ENCODE data around the gene INSC. TPM values are rescaled to one million over a fixed set of nuclear protein-coding genes. Genes with fewer than 3 reads are reported as not detected.

INSC gene
- total RNA-seq, 1 donor from 2014 or later, result 8.3 TPM

- DNase-seq (ENCODE audit: low spot score) (no peak), ATAC-seq (no peak)
- intact Hi-C loops (cut with DNase I), result no loop called here
Measured at GRCh38 chr11:15141381-15141780, 26.7 kb downstream of the INSC start.

- DNase-seq (ENCODE audit: low spot score) (no peak), ATAC-seq (no peak)
- intact Hi-C loops (cut with DNase I), result no loop called here
Measured at GRCh38 chr11:15142838-15143237, 28.1 kb downstream of the INSC start.

GRCh38 chr11:15143855-15144254, 29.1 kb downstream of the INSC start:
- no peak for DNase-seq (ENCODE audit: low spot score)
- ATAC-seq, result no peak
- intact Hi-C loops (cut with DNase I), result no loop called here

- intact Hi-C loops (cut with DNase I), result no loop called here
Measured at GRCh38 chr11:15144347-15144746, 29.6 kb downstream of the INSC start.

GRCh38 chr11:15145151-15145550, 30.4 kb downstream of the INSC start:
- intact Hi-C loops (cut with DNase I), result no loop called here
- no peak for DNase-seq (ENCODE audit: low spot score)
- ATAC-seq, result no peak

More at GRCh38 chr11:15144347-15144746, 29.6 kb downstream of the INSC start:
- no peak for DNase-seq (ENCODE audit: low spot score)
- ATAC-seq, result no peak

GRCh38 chr11:15145615-15146014, 30.9 kb downstream of the INSC start:
- DNase-seq (ENCODE audit: low spot score) (no peak), ATAC-seq (no peak)
- intact Hi-C loops (cut with DNase I), result no loop called here

- intact Hi-C loops (cut with DNase I), result no loop called here
- ATAC-seq (peak; percentile 8), DNase-seq (ENCODE audit: low spot score) (no peak)
Measured at GRCh38 chr11:15146271-15147003, 31.7 kb downstream of the INSC start.

- DNase-seq (ENCODE audit: low spot score), result no peak
- intact Hi-C loops (cut with DNase I), result no loop called here
- no peak for ATAC-seq
Measured at GRCh38 chr11:15148169-15148568, 33.4 kb downstream of the INSC start.

- DNase-seq (ENCODE audit: low spot score) (no peak), ATAC-seq (no peak)
- intact Hi-C loops (cut with DNase I), result no loop called here
Measured at GRCh38 chr11:15149050-15149449, 34.3 kb downstream of the INSC start.

GRCh38 chr11:15150507-15150906, 35.8 kb downstream of the INSC start:
- ATAC-seq, result no peak
- intact Hi-C loops (cut with DNase I), result no loop called here

GRCh38 chr11:15153231-15153630, 38.5 kb downstream of the INSC start:
- DNase-seq (ENCODE audit: low spot score) (no peak), ATAC-seq (no peak)
- intact Hi-C loops (cut with DNase I), result no loop called here

More at GRCh38 chr11:15150507-15150906, 35.8 kb downstream of the INSC start:
- DNase-seq (ENCODE audit: low spot score), result no peak

GRCh38 chr11:15157181-15157580, 42.5 kb downstream of the INSC start:
- intact Hi-C loops (cut with DNase I), result no loop called here
- DNase-seq (ENCODE audit: low spot score) (no peak), ATAC-seq (no peak)

GRCh38 chr11:15157606-15158137, 42.9 kb downstream of the INSC start:
- ATAC-seq, result no peak
- DNase-seq (ENCODE audit: low spot score), result no peak
- intact Hi-C loops (cut with DNase I), result no loop called here

GRCh38 chr11:15158351-15159015, 43.8 kb downstream of the INSC start:
- intact Hi-C loops (cut with DNase I), result no loop called here
- DNase-seq (ENCODE audit: low spot score) (no peak), ATAC-seq (no peak)

GRCh38 chr11:15159085-15159484, 44.4 kb downstream of the INSC start:
- intact Hi-C loops (cut with DNase I), result no loop called here
- no peak for ATAC-seq

GRCh38 chr11:15161790-15162189, 47.1 kb downstream of the INSC start:
- DNase-seq (ENCODE audit: low spot score), result no peak
- intact Hi-C loops (cut with DNase I), result no loop called here
- no peak for ATAC-seq

More at GRCh38 chr11:15159085-15159484, 44.4 kb downstream of the INSC start:
- DNase-seq (ENCODE audit: low spot score), result no peak

- DNase-seq (ENCODE audit: low spot score), result no peak
- intact Hi-C loops (cut with DNase I), result no loop called here
- ATAC-seq, result no peak
Measured at GRCh38 chr11:15163136-15163535, 48.4 kb downstream of the INSC start.

GRCh38 chr11:15166204-15166603, 51.5 kb downstream of the INSC start:
- no peak for DNase-seq (ENCODE audit: low spot score)
- intact Hi-C loops (cut with DNase I), result no loop called here
- no peak for ATAC-seq

- DNase-seq (ENCODE audit: low spot score), result no peak
- intact Hi-C loops (cut with DNase I), result no loop called here
- ATAC-seq, result no peak
Measured at GRCh38 chr11:15169815-15170551, 55.3 kb downstream of the INSC start.

- intact Hi-C loops (cut with DNase I), result no loop called here
- DNase-seq (ENCODE audit: low spot score) (no peak), ATAC-seq (no peak)
Measured at GRCh38 chr11:15170698-15171097, 56.0 kb downstream of the INSC start.

Measured in sciatic nerve (tissue), 2 donors.